Smooth muscle cell of the brain vasculature (primary cell): ENCODE results near the gene PRSS37.
"Not testable (repeated sequence)": the region's sequence is repeated elsewhere in the genome, so short reads cannot be mapped to it uniquely, and the experiment has no call there.

Experiments used
- DNase-seq: peaks from one replicate; pipeline ENCODE4 v3.0.0-alpha.2; 2012; ENCODE audit warnings: low read depth, low spot score

Gene PRSS37, protein sequence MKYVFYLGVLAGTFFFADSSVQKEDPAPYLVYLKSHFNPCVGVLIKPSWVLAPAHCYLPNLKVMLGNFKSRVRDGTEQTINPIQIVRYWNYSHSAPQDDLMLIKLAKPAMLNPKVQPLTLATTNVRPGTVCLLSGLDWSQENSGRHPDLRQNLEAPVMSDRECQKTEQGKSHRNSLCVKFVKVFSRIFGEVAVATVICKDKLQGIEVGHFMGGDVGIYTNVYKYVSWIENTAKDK

DNA sequence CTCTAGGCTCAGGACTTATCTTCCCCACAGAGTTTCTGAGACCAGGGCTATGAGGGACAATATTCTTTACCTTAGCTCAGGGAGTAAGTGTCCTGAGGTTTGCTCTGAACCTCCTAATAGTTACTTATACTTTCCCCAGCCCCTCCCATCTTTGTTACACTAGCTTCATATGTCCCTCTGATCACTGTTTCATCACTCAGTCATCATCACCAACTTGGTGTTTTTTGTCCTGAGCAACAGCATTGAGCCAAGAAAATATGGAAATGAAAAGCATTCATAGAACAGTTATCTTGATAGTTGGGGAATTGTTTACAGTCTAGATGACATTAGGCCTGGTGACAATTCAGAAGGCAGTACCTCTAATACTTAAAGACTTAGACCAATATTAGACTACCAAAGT, at the start of gene PRSS37:
TSS of gene PRSS37 (minus strand) at position 101 of the 400 bp plus-strand sequence. CDS start 436 bp downstream, outside the sequence.
- no peak for DNase-seq

DNA sequence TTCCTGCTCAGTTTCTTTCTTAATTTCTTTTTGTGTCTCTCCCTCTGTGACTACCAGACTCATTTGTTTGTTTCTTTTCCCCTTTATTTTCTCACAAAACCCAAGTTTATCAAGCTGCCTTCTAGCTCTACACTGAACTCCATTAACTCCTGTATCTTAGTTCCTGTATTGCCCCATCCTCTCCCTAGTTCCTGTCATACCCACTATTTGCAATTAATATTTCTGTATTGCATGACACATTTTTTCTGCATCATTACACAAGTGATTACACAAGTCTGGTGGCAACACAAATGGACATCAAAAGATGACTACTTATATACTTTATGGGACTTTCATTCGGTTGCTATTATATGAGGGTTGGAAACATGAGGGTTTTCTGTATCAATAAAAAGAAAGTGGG, 48.0 kb upstream of the PRSS37 start:
- no peak for DNase-seq

DNA sequence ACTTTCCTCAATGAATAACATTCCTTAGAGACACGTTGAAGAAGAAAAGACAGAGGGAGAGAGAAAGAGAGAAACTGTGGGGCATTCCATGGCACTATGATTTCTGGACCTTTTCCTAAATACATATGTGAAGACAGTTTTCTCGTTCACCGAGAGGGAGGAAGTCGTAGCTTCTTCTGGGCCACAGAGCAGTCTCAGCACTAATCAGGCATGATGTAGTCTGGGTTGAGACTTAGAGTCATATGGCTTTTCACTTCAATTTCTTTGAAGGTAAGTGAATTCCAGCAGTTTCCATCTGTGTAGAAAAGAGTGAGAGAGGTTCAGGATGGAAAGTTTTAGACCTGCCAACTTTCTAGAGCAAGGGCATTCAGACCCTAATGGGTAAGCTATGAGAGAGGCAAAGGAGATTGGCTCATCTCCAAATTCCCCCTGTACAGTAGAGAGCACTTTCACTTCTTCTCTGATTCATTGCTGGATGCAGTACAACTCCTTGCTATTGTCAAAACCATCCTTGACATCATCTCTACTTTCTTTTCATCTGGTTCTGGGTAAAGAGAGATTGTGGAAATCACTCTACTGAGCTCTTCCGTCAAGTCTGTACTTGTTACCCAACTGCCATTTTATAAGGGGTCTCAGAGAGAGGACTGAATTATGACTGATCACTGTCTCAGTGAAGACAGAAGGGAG, 43.4 kb upstream of the PRSS37 start:
- no peak for DNase-seq

DNA sequence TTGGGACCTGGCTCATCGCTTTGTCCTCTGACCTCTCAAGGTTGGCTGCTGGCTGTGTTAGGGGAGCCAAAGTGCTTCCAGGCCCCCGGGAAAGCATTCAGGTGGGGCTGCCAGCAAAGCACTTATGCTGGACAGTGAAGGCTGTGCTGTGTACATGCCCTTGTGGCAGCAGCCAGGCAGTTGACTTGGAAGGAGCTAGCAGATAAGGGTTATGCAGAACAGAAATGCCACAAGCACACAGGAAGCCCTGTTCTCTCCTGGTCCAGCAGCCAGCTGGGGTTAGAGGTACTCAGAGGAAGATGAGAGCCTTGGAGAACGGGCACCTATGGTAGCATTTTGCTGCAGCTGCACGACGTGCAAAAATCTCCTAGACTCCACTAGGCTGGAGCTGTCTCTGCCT, 39.7 kb upstream of the PRSS37 start:
- DNase-seq: no peak

DNA sequence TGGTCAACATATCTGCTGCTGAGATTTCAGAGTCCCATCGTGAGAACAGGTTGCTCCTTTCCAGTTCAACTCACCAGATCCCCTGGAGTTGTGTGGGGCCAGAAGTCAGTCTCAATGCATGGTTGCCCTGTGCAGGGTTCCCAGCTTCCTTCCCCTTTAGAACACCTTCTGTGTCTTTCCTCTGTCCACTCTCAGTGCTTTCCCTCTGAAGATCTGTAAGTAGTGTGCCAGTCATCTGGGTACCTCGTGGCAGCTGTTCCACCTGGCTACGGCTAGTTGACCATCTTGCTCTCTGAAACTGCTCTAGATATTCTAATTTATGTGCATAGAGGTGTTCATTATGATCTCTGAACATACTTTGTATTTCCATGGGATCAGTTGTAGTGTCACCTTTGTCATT, 36.1 kb upstream of the PRSS37 start:
- no peak for DNase-seq

DNA sequence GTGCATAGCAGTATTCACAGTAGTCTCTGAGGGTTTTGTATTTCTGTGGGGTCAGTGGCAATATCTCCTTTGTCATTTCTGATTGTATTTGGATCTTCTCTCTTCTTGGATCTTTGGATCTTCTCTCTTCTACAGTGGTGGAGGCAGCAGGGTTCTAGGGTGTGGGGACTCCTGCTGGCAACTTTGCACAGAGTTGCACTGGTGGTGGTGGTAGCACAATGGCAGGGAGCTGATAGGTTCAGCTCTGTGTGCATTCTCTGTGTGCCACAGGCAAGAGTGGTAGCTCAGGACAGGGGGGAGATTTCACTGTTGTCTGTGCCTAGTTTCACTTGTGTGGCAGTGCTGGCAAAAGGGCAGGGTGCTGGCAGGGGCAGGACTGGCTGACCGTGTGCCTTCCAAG, 35.1 kb upstream of the PRSS37 start:
- DNase-seq: no peak

DNA sequence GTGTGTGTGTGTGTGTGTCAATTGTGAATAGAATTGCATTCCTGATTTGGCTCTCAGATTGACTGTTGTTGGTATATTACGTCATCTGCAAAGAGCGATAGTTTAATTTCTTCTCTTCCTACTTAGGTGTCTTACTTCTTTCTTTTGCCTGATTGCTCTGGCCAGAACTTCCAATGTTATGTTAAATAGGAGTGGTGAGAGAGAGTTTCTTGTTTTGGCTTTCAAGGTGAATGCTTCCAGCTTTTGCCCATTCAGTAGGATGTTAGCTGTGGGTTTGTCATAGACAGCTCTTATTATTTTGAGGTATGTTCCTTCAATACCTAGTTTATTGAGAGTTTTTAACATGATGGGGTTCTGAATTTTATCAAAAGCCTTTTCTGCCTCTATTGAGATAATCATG, 34.2 kb upstream of the PRSS37 start:
- no peak for DNase-seq

DNA sequence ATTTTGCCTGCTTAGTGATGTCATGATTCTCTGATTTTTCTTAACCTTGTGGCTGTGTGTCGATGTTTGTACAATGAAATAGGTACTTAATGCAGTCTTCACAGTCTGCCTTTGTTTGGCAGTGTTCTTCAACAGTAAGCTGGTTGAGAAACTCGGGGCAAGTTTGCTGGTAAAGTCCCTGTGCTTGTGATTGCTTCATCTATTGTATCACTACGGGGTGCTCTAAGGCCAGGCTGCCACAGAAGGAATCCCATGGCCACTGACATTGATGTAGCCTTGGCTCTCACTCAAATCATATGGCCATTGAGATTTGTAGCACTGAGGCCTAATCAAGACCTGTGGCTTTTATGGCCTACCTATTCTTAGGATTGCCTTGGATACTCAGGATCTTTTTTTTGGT, 33.5 kb upstream of the PRSS37 start:
- DNase-seq: no peak

DNA sequence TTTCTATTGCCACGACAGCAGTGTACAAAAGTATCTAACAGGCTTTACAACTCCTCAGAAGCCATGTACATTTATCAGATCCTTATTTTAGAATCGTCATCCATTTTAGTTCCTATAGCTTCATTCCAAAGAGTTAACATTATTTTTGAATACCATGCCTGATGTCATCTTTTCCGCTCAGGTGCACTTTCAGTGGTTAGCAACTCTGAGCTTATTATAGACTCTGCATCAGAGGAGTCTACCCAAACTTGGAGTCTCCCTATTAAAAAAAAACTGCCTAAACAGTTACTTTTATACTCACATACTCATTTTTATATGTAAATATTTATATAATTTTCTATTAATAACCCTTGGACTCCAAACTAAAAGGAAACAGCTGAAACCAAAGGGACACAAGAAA, 31.6 kb upstream of the PRSS37 start:
- DNase-seq: no peak

DNA sequence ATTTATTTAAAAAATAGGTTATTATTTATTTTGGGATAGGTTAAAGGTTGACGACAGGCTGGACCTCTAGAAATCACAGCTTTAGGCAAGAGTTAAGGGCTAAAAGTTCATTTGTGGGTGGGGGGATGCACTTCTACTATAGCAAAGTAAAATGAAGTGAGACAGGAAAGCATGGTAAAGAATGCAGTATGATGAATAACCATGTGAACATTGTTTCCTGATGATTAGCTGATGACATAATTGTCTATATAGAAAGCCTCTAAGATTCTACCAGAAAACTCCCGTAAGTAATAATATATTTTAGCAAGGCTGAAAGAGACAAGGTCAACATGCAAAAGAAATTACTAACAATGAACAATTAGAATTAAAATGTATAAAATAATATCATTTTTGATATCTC, 25.7 kb upstream of the PRSS37 start:
- DNase-seq: no peak

DNA sequence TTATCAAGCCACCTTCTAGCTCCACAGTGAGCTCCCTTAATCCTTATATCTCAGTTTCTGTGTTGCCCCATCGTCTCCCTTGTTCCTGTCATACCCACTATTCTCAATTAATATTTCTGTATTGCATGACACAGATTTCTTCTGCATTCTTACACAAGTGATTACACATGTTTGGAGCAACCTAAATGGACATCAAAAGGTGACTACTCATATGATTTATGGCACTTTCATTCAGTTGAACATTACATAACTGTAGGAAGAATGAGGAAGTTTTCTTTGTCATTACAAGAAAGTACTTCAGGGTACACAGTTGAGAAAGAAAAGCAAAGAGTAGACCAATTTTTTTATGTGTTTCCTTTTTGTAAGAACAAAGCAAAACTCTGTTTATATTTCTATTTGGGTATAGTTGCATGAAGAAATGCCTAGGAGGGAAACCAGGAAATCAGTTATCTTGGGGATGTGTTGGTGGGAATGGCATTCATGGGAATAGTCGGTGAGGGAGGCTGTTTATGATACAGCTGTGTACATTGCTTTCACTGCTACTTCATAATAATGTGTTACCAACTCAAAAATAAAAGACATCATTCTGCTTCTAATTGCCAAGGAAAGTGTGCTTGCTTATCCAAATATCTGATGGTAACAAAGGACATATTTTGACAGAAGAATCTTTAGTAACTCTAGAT, 23.6 kb upstream of the PRSS37 start:
- DNase-seq: no peak

DNA sequence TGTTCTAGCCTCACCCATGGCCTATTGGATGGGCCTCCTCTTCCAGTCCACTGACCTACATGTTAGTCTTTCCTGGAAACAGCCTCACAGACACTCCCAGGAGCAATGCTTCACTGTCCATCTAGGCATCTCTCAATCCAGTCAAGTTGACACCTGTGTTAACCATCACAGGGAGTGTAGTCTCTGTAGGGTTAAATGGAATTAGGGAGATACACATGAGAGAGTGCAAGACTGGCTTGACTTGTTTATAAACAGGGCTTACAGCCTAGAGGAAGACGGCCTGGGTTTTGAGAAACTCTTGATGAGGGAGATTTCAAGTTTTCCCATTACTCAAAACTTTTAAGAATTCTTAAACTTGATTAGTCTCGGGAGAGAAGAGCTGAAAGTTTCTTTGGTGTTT, 18.9 kb upstream of the PRSS37 start:
- DNase-seq: no peak

DNA sequence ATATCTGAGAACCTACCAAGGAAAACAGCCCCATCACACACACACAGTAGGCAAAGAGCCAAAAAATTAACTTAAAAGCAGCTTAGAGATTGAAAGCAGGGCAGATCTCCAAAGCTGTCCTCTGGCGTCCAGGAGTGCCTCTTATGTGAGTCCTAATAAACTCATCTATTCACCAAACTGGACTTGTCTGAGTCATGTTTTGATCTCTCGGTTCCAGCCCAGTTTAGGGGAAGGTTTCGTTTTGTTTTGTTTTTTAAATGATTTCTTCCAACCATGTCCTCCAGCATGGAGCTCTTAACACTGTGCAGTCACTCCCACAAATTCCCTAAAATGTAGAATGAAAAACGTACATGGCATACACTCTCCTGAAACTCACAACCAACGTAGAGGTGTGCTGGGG, 6.7 kb upstream of the PRSS37 start:
- no peak for DNase-seq

DNA sequence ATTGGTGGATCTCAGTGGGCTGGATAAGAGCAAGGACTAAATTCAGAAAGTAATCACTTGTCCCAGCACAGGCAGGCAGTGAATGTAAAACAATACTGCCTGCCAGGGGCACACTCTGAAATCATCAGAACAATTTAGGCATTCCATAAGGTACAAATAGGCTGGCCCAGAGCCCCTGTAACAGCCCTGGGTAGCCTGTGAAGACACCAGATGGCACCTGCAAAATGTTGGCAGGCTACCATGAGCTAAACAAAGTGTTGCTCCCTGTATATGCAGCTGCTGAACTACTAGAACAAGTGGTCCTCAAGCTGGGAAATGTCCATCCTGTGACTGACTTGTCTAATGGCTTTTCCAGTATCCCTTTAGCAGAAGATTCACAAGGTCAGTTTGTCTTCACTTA, 3.0 kb upstream of the PRSS37 start:
- no peak for DNase-seq

DNA sequence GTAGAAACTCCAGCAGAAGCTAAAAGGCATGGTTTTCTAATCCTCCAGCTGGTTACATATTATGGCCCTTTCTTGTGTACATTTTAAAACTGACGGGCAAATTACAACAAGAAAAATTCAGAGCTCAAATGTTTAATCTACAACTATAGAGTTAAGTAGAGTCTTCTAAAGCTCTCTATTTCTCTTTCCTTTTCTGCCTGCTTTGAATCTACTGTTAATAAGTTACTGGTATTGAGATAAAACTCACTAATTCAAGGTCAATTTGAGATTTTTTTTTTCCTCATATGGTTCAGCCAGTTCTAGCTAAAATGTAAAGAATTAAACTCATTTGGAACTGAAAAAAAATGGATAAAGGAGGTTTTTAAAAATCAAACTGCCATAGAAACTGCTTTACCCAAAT, 1.6 kb upstream of the PRSS37 start:
- DNase-seq: no peak

DNA sequence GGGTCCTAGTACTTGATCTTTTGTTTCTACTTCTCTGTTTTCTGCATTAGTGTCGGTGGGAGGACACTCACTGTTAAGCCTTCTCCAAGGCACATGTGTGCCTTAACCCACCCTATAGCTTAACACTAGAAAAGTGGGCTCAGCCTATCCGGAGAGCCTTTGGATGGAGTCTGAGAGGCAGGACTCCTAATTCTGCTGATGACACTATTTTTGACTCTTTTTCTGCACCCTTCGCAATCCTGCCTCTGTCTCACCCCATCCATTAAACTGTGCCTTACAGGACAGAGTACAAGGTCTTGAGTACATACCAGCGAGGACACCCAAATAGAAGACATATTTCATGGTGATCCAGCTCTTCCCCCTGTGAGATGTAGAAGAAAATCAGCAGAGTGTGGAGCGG, 577 bp downstream of the PRSS37 start:
- no peak for DNase-seq

DNA sequence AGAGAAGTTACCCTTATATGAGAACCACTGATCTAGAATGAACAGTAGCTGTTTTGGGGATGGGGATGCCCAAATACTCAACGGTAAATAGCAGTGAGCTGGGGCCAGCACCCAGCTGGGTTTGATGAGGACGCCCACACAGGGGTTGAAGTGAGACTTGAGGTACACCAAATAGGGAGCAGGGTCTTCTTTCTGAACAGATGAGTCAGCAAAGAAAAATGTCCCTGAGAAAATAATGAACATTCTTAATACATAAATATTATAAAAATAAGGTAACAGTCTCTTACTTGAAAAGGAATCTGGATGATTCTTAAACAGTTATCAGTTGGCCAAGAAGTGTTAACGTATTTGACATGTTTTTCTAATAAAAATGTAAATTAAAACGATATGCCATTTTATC, 2.0 kb downstream of the PRSS37 start:
- no peak for DNase-seq

DNA sequence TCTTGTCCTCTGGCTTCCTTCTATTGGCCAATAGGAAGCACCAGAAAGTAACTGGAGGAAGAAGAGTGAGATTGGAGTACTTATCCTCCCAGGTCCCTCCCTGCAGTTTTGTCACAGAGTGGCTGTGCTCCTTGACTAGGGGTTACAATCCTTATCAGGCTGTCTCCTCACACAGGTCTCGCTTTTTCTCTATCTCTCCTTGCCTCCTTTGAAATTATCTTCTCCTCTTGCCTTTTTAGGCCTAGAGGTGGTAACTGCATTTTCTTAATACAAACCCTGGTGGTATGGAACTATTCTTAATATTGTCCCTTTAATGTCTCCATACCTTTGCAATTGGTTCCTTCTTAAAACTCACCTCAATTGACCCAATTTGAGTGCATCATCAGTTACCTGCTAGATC, 2.7 kb downstream of the PRSS37 start:
- no peak for DNase-seq

DNA sequence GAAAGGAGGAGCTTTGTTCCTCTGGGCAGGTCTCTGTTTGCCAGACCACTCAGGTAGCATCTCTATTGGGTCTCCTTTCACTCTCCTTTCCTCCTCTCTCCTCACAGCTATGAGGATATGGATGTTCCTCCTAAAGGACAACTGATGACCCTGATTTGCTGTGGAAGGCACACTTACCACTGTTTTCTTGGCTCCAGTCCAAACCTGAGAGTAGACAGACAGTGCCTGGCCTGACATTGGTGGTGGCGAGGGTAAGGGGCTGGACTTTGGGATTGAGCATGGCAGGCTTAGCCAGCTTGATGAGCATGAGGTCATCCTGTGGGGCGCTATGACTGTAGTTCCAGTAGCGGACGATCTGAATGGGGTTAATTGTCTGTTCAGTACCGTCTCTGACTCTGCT, 3.6 kb downstream of the PRSS37 start:
- DNase-seq: no peak

DNA sequence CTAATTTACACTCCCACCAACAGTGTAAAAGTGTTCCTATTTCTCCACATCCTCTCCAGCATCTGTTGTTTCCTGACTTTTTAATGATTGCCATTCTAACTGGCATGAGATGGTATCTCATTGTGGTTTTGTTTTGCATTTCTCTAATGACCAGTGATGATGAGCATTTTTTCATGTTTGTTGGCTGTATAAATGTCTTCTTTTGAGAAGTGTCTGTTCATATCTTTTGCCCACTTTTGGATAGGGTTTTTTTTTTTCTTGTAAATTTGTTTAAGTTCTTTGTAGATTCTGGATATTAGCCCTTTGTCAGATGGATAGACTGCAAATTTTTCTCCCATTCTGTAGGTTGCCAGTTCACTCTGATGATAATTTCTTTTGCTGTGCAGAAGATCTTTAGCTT, 18.9 kb downstream of the PRSS37 start:
- not testable (repeated sequence) for DNase-seq

DNA sequence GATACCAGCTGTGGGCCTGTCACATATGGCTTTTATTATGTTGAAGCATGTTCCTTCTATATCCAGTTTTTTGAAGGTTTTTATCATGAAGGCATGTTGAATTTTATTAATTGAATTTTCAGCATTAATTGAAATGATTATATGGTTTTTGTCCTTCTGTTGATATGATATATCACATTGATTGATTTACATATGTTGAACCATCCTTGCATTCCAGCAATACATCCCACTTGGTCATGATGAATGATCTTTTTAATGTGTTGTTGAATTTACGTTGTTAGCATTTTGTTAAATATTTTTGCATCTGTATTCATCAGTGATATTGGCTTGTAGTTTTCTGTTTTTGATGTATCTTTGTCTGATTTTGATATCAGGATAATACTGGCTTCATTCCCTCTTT, 21.2 kb downstream of the PRSS37 start:
- DNase-seq: no peak

DNA sequence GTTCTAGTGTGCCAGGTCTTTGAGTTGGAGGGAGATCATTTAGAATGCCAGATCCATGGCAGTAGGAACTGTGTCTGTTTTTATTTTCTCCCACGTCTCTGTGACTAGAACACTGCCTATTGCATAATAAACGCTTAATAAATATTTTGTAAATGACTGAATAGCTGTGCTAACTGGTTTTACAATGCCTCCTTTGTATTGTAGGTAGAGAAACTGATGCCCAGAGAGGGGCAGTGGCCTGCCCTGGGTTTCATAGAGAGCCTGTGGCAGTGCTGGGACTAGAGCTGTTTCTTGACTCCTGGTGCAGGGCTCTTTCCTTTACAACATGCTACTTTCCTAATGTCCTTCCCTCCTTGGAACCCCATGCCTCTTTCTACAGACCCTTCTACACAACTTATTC, 48.8 kb downstream of the PRSS37 start:
- no peak for DNase-seq

DNA sequence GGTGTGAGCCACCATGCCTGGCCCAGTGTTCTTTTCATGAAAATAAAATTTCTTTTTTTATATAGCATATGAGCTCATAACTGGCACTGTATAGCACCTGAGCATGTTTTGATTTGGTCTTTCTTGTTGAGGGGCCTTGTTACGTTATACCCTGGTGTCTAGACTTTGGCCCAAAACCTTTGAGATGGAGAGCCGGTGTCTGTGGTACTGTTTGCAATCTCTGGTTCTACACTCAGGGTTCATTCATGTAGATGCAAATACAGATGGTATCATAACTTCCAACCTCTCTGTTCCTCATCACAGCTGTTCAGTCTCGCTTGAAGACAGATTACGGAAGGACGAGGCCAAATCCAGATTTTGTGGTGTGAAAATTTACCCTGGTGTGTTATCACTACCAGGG, 51.4 kb downstream of the PRSS37 start, which contains the start of gene TAS2R5:
TSS of gene TAS2R5 (plus strand) at position 301 of the 400 bp plus-strand sequence. CDS start 145 bp downstream, outside the sequence.
- DNase-seq: no peak
